Progenitor cell of endocrine pancreas (in vitro differentiated cells): ENCODE measurements around the gene DHDH. TPM values are rescaled to one million over a fixed set of nuclear protein-coding genes. Genes with fewer than 3 reads are reported as not detected.

Experiments used
- DNase-seq: peaks from one replicate; pipeline ENCODE4 v3.0.0; 2021; ENCODE audit warnings: low spot score; ENCODE audit not compliant: unreplicated experiment
- H3K27ac Mint-ChIP-seq: 2 replicates; pipeline ENCODE4 v1.8.0; 2021; ENCODE audit warnings: mild to moderate bottlenecking, moderate library complexity, mixed read lengths
- H3K27me3 Mint-ChIP-seq: 2 replicates; pipeline ENCODE4 v1.8.0; 2021; ENCODE audit warnings: mixed read lengths
- H3K36me3 Mint-ChIP-seq: 2 replicates; pipeline ENCODE4 v1.8.0; 2022; ENCODE audit warnings: mixed read lengths; ENCODE audit not compliant: insufficient read depth
- H3K4me1 Mint-ChIP-seq: 2 replicates; pipeline ENCODE4 v1.8.0; 2021; ENCODE audit warnings: low read depth, mixed read lengths
- H3K4me3 Mint-ChIP-seq: 2 replicates; pipeline ENCODE4 v1.8.0; 2021; ENCODE audit warnings: low read depth, mild to moderate bottlenecking, moderate library complexity, mixed read lengths
- H3K9me3 Mint-ChIP-seq: 2 replicates; pipeline ENCODE4 v1.8.0; 2021; ENCODE audit warnings: low read depth, mixed read lengths
- CTCF ChIP-seq: fragments of 200-600 bp; sonication (generic); IDR thresholded peaks from one replicate; pipeline ENCODE4 v1.5.0; 2021; ENCODE audit warnings: antibody characterized with exemption, mild to moderate bottlenecking; ENCODE audit not compliant: unreplicated experiment
- total RNA-seq: library from RNA; stranded (reverse); gene quantifications from 2 replicates; pipeline ENCODE4 v1.2.1, GENCODE V29; 2021

The DHDH gene
- total RNA-seq, 1 donor from 2014 or later, result 1.8 TPM

GRCh38 chr19:48993175-48994034, 59.9 kb downstream of the DHDH start, which contains the start of the genes GYS1 and RUVBL2:
Gene GYS1, minus strand, starts transcription at chr19:48993309. Its CDS starts 197 bp downstream, at chr19:48993112.
Gene RUVBL2, plus strand, starts transcription at chr19:48993887. Its CDS starts 25 bp downstream, at chr19:48993912.
- Mint-ChIP-seq H3K36me3 (peaks cover 3% of the 10 kb centered on the region), H3K4me1 (peaks cover 20% of the 10 kb centered on the region), H3K4me3 (peak within 1 kb of the TSS; percentile 99), H3K27ac (peak within 1 kb of the TSS; percentile 97), H3K9me3 (no peaks in the 10 kb centered on the region), H3K27me3 (no peaks in the 10 kb centered on the region)
- TF ChIP-seq CTCF, result peak; percentile 93
- peak; percentile 99 for DNase-seq

GRCh38 chr19:48994035-48994386, 60.5 kb downstream of the DHDH start:
- H3K36me3 Mint-ChIP-seq, result peaks cover 3% of the 10 kb centered on the region
- no peak for TF ChIP-seq CTCF
- peak overlapping the region; percentile 99 for H3K4me3 Mint-ChIP-seq
- peak overlapping the region; percentile 97 for H3K27ac Mint-ChIP-seq
- no peaks in the 10 kb centered on the region for H3K27me3 Mint-ChIP-seq
- DNase-seq, result no peak
- peaks cover 20% of the 10 kb centered on the region for H3K4me1 Mint-ChIP-seq
- H3K9me3 Mint-ChIP-seq, result no peaks in the 10 kb centered on the region

Other genes starting within 250 kb of the DHDH start
- gene FUT2, start 237.7 kb upstream of the DHDH start, total RNA-seq, result 1.4 and 2.4 TPM in 2 replicates
- gene MAMSTR, start 214.0 kb upstream of the DHDH start, total RNA-seq, result 2.0 and 2.1 TPM in 2 replicates
- 1.9 and 2.4 TPM in 2 replicates for gene RASIP1, start 193.1 kb upstream of the DHDH start, total RNA-seq
- 0.55 and 1.0 TPM in 2 replicates for gene IZUMO1, start 186.8 kb upstream of the DHDH start, total RNA-seq
- gene FUT1, start 181.1 kb upstream of the DHDH start, total RNA-seq, result 5.4 and 6.9 TPM in 2 replicates
- gene FGF21, start 178.2 kb upstream of the DHDH start, total RNA-seq, result not detected in 2 replicates
- 61.0 and 70.0 TPM in 2 replicates for gene BCAT2, start 122.7 kb upstream of the DHDH start, total RNA-seq
- gene HSD17B14, start 97.2 kb upstream of the DHDH start, total RNA-seq, result 20.5 and 22.1 TPM in 2 replicates
- 8.5 and 11.7 TPM in 2 replicates for gene PLEKHA4, start 65.1 kb upstream of the DHDH start, total RNA-seq
- gene PPP1R15A, start 61.3 kb upstream of the DHDH start, total RNA-seq, result 44.5 and 48.9 TPM in 2 replicates
- gene TULP2, start 35.0 kb upstream of the DHDH start, total RNA-seq, result 0.46 TPM in 1 of 2 replicates, not detected in the other
- 149 and 165 TPM in 2 replicates for gene NUCB1, start 33.4 kb upstream of the DHDH start, total RNA-seq
- 141 and 153 TPM in 2 replicates for gene BAX, start 21.2 kb downstream of the DHDH start, total RNA-seq
- 2,544 and 2,716 TPM in 2 replicates for gene FTL, start 31.6 kb downstream of the DHDH start, total RNA-seq
- gene GYS1, start 59.6 kb downstream of the DHDH start, total RNA-seq, result 57.4 and 65.8 TPM in 2 replicates
- gene RUVBL2, start 60.2 kb downstream of the DHDH start, total RNA-seq, result 81.5 and 83.0 TPM in 2 replicates
- gene LHB, start 83.4 kb downstream of the DHDH start, total RNA-seq, result not detected in 2 replicates
- not detected in 2 replicates for gene CGB3, start 90.6 kb downstream of the DHDH start, total RNA-seq
- not detected in 2 replicates for gene CGB2, start 98.2 kb downstream of the DHDH start, total RNA-seq
- gene CGB1, start 103.2 kb downstream of the DHDH start, total RNA-seq, result not detected in 2 replicates
- gene CGB5, start 110.1 kb downstream of the DHDH start, total RNA-seq, result not detected in 2 replicates
- not detected in 2 replicates for gene CGB8, start 115.4 kb downstream of the DHDH start, total RNA-seq
- gene CGB7, start 124.0 kb downstream of the DHDH start, total RNA-seq, result 0.38 and 0.80 TPM in 2 replicates
- 0.91 and 1.5 TPM in 2 replicates for gene NTF4, start 131.1 kb downstream of the DHDH start, total RNA-seq
- not detected in 2 replicates for gene KCNA7, start 139.0 kb downstream of the DHDH start, total RNA-seq
- 355 and 363 TPM in 2 replicates for gene SNRNP70, start 151.8 kb downstream of the DHDH start, total RNA-seq
- gene LIN7B, start 180.7 kb downstream of the DHDH start, total RNA-seq, result 7.0 and 9.3 TPM in 2 replicates
- 1.3 and 1.5 TPM in 2 replicates for gene C19orf73, start 185.4 kb downstream of the DHDH start, total RNA-seq
- gene PPFIA3, start 185.8 kb downstream of the DHDH start, total RNA-seq, result 6.7 and 8.5 TPM in 2 replicates
- 1.6 and 2.1 TPM in 2 replicates for gene HRC, start 221.7 kb downstream of the DHDH start, total RNA-seq
- 16.9 and 17.7 TPM in 2 replicates for gene TRPM4, start 224.1 kb downstream of the DHDH start, total RNA-seq